OCI-LY3 (cell line): ENCODE measurements around the gene TMEM256.

Experiments
- EZH2phosphoT487 ChIP-seq: fragments of 200-600 bp; shearing (Covaris generic); IDR thresholded peaks from 2 replicates; pipeline ENCODE4 v1.6.1; 2018; ENCODE audit warnings: antibody characterized with exemption, mixed run types, low read depth
- TF ChIP-seq, protein P1 (sequence below): fragments of 200-600, 300-600 bp; sonication (generic); IDR thresholded peaks from 2 replicates; pipeline ENCODE4 v1.5.1; 2014; ENCODE audit warnings: antibody characterized with exemption, low read length, low read depth

DNA sequence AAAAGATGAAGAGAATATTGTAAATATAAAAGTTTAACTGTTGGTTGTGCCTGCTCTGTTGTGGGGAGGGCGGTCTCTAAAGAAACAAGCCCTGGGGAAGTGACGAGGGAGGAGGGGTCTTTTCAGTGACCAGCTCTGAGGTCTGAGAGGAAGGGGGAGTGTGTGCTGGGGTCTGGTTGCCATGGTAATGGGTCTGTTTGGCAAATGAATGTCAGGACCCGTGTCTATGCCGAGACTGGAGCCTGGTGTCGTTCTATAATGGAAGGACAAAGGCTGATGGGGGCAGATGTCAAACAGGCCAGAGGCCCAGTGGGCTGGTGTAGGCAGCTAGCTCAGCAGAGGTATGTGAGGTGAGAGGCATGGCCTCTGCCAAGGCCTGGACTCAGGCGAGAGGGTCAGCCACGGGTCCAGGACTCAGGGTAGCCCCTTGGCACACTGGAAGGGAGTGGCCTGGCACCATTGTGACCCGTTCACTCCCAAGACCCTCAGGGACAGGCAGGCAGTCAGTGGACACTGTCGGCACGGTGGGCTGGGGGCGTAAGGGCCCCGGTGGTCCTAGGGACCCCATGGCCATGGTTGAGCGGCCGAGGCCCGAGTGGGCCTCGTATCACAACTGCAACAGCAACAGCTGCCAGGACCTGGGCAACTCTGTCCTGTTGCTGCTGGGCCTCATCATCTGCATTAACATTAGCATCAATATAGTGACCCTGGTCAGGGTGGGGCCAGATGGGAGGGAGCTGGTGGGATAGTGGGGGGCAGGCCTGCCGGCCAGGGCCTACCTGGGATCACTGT, 16.1 kb upstream of the TMEM256 start, which contains the start of gene SPEM1:
- TF ChIP-seq, protein P1, sequence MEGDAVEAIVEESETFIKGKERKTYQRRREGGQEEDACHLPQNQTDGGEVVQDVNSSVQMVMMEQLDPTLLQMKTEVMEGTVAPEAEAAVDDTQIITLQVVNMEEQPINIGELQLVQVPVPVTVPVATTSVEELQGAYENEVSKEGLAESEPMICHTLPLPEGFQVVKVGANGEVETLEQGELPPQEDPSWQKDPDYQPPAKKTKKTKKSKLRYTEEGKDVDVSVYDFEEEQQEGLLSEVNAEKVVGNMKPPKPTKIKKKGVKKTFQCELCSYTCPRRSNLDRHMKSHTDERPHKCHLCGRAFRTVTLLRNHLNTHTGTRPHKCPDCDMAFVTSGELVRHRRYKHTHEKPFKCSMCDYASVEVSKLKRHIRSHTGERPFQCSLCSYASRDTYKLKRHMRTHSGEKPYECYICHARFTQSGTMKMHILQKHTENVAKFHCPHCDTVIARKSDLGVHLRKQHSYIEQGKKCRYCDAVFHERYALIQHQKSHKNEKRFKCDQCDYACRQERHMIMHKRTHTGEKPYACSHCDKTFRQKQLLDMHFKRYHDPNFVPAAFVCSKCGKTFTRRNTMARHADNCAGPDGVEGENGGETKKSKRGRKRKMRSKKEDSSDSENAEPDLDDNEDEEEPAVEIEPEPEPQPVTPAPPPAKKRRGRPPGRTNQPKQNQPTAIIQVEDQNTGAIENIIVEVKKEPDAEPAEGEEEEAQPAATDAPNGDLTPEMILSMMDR = no peak
- no peak for TF ChIP-seq EZH2phosphoT487
